Stimulated activated CD4-positive, alpha-beta T cell treated with anti-CD3 and anti-CD28 coated beads, Interleukin-2, amount 100 ng/mL, for 24 hours (primary cell): ENCODE data around the gene FGR.

ENCODE experiments used
- DNase-seq, 2 donors: peaks; one replicate each; pipeline ENCODE4 v3.0.0-alpha.2; 2020

FGR gene

GRCh38 chr1:27615346-27616192 is 19.4 kb downstream of the FGR start:
- no peak for DNase-seq

- DNase-seq: no peak
These were observed 20.2 kb downstream of the FGR start for GRCh38 chr1:27614625-27615344.

GRCh38 chr1:27614043-27614624 is 20.9 kb downstream of the FGR start:
- DNase-seq: no peak

GRCh38 chr1:27612718-27613117 is 22.3 kb downstream of the FGR start:
- DNase-seq: no peak

GRCh38 chr1:27611450-27611849 is 23.5 kb downstream of the FGR start:
- DNase-seq: no peak

GRCh38 chr1:27609618-27610240 is 25.3 kb downstream of the FGR start:
- DNase-seq: no peak

GRCh38 chr1:27609210-27609555 is 25.8 kb downstream of the FGR start:
- DNase-seq: no peak

- DNase-seq: no peak
These were observed 27.7 kb downstream of the FGR start for GRCh38 chr1:27607239-27607804.

GRCh38 chr1:27606708-27607238 is 28.2 kb downstream of the FGR start:
- DNase-seq: no peak

GRCh38 chr1:27605796-27606707 is 28.9 kb downstream of the FGR start:
- DNase-seq: peak; percentile 62 to 69

GRCh38 chr1:27605300-27605766 is 29.7 kb downstream of the FGR start:
- DNase-seq: no peak

- no peak for DNase-seq
These were observed 30.2 kb downstream of the FGR start for GRCh38 chr1:27604579-27605299.

GRCh38 chr1:27603681-27604578 is 31.1 kb downstream of the FGR start, which contains the start of gene AHDC1:
TSS of gene AHDC1 (minus strand) at chr1:27604144. CDS start at chr1:27552115, 52,029 bp downstream.
- DNase-seq: peak; percentile 90 to 91

- DNase-seq: peak in 1 of 2 donors; percentile 41
These were observed 31.7 kb downstream of the FGR start for GRCh38 chr1:27603309-27603680.

GRCh38 chr1:27602462-27603308 is 32.3 kb downstream of the FGR start:
- peak; percentile 43 to 44 for DNase-seq

- no peak for DNase-seq
These were observed 33.1 kb downstream of the FGR start for GRCh38 chr1:27601771-27602461.

GRCh38 chr1:27601321-27601770 is 33.6 kb downstream of the FGR start:
- DNase-seq: no peak
